Sciatic nerve (tissue), 2 donors: ENCODE data around the gene OSBPL9. TPM values are rescaled to one million over a fixed set of nuclear protein-coding genes. Genes with fewer than 3 reads are reported as not detected.
"Not testable (repeated sequence)": the region's sequence is repeated elsewhere in the genome, so short reads cannot be mapped to it uniquely, and the experiment has no call there.

Experiments used
- ATAC-seq: fragments of 200-7000 bp; cut with Tn5 transposase; one replicate; pipeline ENCODE4 v1.9.1; 2020; ENCODE audit warnings: mild to moderate bottlenecking, moderate library complexity
- DNase-seq: peaks from one replicate; pipeline ENCODE4 v3.0.0-alpha.2; 2020; ENCODE audit warnings: low spot score
- intact Hi-C: fragments of 100-400 bp; cut with DNase I; formaldehyde crosslinking; loops from one replicate; pipeline ENCODE4 v1.14.2; 2022
- total RNA-seq: library from RNA; stranded (reverse); fragmentation: NEBNext Ultra II Directional; extraction: Animal tissue kit (Norgen Biotek cat#: 25700); gene quantifications from one replicate; pipeline ENCODE4 v1.2.1, GENCODE V29; 2021
- donor health status: DM: no; HTN: no; CAD: no.
- donor health status: DM: no; HTN: no; CAD: no.

The OSBPL9 gene
- total RNA-seq, 1 donor from 2014 or later = 105 TPM

DNA sequence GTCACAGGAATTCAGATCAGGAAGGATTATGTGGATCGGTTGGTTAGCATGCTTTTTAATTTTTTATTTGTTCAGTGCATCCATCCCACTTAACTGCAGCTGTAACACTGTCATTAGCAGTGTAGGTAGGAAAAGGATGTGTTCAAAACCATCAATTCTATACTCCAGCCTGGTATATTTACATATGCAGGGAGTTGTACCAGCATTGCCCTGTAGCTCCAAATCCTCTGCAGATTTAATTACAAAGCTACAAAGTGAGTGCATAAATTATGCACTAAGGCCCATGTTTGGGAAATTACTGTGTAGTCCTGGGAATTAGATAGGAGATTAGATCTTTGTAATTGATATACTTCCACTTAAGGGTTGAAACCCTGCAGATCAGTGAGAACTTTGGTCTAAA lies 15.9 kb upstream of the OSBPL9 start:
- intact Hi-C loops = no loop called here
- ATAC-seq = no peak
- no peak for DNase-seq

DNA sequence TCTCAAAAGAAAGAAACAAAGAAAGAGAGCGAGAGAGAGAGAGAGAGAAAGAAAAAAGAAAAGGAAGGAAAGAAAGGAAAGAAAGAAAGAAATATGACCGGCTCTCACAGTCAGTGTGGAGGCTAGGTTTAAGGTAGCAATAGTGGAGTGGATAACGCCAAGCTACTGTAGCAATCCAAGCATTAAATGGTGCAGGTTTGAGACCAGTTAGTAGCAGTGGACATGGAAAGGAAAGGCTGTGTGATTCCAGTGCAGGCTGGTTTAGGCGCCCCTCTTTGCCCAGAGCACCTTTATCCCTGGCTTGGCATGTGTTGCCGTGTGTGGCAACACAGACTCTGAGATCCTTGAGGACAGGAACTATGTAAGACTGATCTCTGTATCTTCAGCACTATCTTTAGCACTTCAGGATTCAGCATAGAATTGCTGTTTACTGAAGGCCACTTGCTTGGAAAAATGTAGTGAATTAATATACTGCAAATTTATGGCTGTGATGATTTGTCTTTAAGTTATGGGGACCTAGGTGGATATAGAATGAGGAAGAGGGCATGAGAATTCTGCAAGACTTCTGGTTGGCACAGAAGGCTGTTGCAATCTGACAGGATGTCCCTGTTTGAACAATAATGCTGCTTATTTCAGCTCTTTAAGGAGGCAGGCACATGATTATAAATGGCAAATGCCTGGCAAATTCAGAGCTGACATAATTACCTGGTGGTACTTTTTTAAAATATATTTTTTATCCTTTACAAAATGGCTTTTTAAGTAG lies 10.8 kb upstream of the OSBPL9 start:
- DNase-seq = no peak
- intact Hi-C loops = no loop called here
- ATAC-seq = no peak

DNA sequence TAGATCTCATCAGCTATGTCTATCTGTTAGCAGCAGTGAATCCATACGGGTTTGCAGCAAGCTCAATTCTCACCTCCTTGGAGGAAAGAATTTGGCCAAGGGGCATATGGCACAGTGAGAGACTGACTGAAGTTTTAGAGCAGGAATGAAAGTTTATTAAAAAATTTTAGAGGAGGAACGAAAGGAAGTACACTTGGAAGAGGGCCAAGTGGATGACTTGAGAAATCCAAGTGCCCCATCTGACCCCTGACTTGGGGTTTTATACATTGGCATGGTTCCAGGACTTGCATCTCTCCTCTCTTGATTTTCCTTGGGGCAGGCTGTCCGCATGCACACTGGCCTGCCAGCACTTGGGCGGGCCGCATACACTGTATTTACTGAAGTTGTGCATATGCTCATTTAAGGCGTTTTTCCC lies 9.2 kb upstream of the OSBPL9 start:
- DNase-seq (no peak), ATAC-seq (no peak)
- intact Hi-C loops = no loop called here

DNA sequence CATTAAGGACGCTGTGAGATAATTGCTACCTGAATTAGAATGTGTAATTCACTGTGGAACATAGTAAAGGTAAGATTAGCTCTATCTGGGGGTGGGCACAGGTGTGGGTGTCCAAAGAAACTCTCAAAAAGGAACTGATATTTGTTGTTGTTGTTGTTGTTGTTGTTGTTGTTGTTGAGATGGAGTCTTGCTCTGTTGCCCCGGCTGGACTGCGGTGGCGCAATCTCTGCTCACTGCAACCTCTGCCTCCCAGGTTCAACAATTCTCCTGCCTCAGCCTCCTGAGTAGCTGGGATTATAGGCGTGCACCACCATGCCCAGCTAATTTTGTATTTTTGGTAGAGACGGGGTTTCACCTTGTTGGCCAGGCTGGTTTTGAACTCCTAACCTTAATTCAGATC lies 6.8 kb upstream of the OSBPL9 start:
- DNase-seq, ATAC-seq, intact Hi-C loops: not testable (repeated sequence)

DNA sequence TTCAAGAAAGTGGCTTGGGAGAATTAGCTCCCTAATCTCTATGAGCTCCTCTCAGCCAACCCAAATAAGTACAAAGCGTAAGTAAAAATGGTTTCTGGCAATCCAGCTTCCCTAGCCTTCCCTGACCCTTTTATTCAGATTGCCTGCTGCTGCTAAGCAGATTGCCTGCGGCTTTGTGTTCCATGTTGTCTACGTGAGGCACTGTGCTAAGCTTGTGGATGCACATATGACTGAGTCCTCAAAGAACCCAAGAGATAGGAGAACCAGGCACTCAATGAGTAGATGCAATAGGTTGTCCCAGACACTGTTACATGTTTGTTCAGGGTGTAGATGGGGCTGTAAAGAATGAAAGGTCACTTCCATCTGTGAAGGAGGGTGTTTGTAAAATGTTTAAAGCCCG lies 6.3 kb upstream of the OSBPL9 start:
- no peak for DNase-seq
- ATAC-seq = peak; percentile 31
- intact Hi-C loops = no loop called here

DNA sequence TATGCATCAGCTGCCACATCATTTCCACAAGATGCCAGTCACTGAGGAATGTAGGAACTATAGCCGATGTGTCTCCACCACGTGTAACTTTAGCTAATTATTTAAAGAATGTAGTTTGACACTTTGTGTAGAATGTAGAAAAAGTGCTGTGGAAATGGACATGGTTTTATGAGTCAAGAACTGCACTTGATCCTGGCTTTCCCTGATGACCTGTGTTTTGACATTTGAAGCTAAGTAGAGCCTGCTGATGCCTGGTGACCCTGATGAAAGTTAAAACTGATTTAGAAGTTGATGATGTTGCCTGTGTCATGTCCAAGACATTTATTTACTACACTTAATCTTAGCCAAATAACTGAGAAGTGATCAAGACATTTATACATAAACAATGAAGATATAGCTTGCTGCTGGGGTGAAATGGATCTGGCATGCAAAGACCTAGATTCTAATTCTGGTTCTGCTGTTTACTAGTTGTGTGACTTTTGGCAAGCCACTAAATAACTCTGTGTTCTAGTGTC lies 4.4 kb upstream of the OSBPL9 start:
- DNase-seq (no peak), ATAC-seq (no peak)
- intact Hi-C loops = no loop called here

DNA sequence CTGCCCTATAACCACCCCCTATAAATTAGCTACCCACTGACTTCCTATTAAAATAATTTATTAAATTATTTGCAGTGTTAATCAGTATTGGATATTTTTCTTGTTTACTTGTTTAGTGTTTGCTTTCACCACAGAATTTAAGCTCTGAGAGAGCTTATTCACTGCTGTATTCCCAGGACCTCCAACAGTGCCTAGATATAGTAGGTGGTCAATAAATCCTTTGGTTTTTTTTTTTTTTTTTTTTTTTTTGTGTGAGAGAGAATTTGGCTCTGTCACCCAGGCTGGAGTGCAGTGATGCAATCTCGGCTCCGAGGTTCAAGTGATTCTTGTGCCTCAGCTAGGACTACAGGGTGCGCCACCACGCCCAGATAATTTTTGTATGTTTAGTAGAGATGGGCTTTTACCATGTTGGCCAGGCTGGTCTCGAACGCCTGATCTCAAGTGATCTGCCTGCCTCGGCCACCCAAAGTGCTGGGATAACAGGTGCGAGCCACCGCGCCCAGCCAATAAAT lies 1.1 kb upstream of the OSBPL9 start:
- DNase-seq = no peak
- no peak for ATAC-seq
- intact Hi-C loops = no loop called here

DNA sequence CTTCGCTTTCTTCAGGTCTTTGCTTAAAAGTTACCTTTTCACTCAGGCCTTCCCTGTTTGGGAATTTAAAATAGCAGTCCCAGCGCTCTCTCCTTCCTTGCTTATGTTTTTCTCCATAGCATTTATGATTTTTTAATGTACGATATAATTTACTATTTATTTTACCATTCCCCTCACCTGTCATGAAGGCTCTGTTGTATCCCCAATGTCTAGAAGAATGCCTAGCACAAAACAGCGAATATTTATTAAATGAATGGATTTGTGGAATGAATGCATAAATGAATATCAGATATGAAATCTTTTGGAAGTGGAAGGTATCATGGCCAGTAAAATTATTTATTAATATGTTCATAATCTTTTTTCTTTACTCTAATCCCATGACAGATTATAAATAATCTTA lies 402 bp upstream of the OSBPL9 start:
- intact Hi-C loops = no loop called here
- no peak for DNase-seq
- ATAC-seq = no peak

DNA sequence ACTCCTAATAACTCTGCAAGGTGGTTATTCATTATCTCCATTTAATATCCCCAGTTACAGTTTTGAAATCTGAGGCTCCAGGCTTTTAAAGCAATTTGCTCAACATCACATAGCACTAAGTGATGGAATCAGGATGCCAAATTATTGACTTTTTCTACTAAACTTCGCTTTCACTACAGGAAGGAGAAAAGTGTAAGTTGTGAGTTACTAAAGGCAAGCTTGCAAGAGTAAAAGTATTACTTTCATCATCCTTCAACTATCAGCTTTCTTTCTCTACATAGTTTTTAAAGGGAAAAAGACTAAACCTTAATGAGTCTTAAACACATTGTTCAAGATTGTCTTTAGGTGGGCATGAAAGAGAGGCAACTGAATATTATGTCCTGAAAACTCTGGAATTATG lies 1.8 kb downstream of the OSBPL9 start:
- no peak for ATAC-seq
- DNase-seq = no peak
- intact Hi-C loops = no loop called here

DNA sequence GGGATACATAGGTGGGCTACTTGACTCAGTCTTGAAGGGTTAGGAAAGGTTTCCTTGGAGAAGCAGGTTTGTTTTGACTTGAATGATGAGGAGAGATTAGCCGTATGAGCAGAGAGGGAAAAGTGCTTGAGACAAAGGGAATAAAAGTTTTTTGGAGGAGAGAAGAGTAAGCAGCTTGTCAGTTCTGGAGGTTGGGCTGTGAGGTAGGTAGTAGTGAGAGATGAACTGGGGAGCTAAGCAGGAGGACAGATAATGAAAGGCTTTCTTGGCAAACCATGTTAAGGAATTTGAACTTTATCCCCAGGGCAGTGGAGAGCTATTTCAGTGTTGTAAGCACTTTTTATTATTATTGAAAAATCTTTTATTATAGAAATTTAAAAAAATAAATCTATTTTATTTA lies 3.6 kb downstream of the OSBPL9 start:
- intact Hi-C loops = no loop called here
- DNase-seq (no peak), ATAC-seq (no peak)

DNA sequence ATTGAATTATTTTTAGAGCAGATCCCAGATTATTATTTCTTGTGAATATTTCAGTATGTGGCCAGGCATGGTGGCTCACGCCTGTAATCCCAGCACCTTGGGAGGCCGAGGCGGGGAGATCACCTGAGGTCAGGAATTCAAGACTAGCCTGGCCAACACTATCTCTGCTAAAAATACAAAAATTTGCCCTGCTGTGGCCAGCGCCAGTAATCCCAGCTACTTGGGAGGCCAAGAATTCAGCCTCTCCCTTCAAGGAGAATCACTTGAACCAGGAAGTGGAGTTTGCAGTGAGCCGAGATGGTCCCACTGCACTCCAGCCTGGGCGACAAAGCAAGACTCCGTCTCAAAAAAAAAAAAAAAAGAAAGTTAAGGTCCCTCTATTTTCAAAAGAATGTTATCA lies 4.3 kb downstream of the OSBPL9 start:
- ATAC-seq (no peak), DNase-seq (no peak)
- intact Hi-C loops = no loop called here

DNA sequence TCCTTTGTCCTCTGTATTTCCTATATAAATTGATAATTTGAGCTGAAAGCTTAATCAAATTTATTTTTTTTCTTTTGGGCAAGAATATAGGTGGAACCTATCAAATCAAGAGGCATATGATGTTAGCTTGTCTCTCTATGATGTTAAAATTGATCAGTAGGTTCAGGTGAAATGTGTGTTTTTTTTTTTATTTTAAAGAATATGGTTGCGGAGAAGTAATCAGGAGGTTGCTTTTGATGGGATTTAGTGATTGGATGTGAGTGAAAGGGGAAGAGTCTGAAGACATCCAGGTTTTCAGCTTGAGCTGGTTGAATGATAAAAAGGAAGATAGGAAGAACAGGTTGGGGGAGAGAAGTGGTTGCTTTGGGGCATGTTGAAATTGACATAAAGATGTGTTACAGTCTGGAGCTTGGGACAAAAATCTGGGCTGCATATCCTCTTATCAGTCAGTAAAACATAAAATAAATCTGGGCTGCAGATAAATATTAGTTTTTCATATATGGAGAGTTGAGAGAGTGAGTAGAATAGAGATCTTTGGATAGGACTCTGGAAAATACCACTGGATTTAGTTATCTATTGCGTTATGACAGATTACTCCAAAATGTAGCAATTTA lies 5.1 kb downstream of the OSBPL9 start:
- intact Hi-C loops = no loop called here
- DNase-seq (no peak), ATAC-seq (no peak)

DNA sequence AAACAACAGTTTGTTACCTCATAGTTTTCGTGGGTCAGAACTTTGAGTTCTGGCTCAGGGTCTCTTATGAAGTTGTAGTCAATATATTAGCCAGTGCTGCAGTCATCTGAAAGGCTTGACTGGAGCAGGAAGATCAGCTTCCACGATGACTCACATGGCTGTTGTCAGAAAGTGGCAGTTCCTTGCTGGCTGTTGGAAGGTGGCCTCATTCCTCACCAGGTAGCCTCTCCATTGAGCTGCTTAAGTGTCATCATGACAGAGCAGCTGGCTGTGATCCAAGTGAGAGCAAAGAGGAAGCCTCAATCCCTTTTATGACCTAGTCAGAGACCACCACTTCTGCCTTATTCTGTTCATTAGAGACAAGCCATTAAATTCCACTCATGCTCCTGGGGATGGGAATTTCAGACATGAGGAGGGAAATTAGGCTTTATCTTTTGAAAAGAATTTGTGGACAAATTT lies 5.6 kb downstream of the OSBPL9 start:
- DNase-seq (no peak), ATAC-seq (peak; percentile 58)
- intact Hi-C loops = no loop called here

DNA sequence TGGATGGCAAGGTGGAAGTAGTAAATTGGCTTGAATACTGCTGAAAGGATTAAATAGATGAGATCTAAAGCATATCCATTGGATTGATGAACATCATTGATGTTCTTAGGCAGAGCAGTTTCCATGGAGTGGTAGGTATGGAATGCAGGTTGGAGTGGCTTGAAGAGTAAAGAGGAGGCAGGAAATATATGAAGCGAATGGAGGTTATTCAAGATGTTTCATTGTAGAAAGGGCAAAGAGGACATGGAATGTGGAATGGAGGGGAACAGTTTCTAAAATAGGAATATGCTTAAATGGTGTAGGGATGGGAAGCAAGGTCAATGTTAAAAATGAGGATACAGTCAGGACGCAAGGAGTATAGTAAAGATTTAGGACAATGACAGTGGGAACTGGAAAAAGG lies 6.1 kb downstream of the OSBPL9 start:
- intact Hi-C loops = no loop called here
- DNase-seq (no peak), ATAC-seq (no peak)

DNA sequence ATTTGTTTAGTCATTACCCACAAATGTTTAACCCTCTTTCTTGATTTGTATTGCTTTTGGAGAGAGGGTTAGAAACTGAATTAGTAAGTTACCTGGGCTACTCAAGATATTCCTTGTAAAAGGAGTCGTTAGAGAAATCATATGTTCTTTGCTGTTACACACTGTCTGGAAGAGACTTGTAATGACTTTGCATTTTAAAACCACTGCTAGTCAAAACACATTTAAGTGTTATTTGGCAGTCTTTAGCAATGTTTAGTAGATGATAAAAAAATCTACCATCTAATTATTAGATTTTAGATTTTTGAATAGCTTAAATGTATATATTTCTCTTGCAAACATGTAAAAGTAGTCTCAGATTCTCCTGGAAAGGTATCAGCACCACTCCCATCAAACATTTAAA lies 6.6 kb downstream of the OSBPL9 start:
- DNase-seq = no peak
- no peak for ATAC-seq
- intact Hi-C loops = no loop called here

DNA sequence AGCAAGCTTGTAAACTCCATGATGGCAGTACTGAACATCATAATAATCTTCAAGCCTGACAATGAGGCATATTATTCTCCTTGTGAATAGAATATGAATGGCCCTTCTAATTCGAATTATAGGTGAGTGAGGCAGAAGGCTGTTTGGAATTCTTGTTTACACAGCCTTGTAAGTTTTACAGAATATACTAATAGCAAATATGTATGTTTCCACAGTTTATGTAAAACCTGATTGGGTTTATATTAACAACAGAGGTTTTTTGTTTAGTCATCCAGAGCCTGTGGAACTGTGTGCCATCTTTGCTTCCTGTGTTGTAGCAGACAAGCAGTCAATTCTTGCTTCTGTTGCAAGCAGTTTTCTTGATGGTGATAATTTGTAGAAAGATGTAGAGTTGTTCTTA lies 8.0 kb downstream of the OSBPL9 start:
- DNase-seq (no peak), ATAC-seq (no peak)
- intact Hi-C loops = no loop called here

DNA sequence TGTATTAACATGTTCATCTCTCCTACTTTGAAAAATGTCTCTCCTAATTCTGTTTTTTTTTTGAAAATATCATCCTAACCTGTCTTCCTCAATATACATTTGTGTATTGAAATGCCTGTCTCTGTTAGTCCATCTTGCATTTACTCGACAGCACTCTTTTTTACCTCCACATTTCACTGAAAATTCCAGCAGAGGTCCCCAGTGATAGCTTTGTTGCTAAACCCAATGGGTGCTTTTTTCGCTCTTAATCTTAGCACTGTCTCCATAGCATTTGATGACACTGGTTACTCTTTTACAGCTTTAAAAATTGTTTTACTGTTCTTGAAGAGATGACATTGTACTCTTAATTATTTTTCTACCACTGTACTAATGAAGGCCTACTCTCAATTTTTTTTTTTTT lies 10.8 kb downstream of the OSBPL9 start:
- DNase-seq (no peak), ATAC-seq (peak; percentile 56)
- intact Hi-C loops = no loop called here

DNA sequence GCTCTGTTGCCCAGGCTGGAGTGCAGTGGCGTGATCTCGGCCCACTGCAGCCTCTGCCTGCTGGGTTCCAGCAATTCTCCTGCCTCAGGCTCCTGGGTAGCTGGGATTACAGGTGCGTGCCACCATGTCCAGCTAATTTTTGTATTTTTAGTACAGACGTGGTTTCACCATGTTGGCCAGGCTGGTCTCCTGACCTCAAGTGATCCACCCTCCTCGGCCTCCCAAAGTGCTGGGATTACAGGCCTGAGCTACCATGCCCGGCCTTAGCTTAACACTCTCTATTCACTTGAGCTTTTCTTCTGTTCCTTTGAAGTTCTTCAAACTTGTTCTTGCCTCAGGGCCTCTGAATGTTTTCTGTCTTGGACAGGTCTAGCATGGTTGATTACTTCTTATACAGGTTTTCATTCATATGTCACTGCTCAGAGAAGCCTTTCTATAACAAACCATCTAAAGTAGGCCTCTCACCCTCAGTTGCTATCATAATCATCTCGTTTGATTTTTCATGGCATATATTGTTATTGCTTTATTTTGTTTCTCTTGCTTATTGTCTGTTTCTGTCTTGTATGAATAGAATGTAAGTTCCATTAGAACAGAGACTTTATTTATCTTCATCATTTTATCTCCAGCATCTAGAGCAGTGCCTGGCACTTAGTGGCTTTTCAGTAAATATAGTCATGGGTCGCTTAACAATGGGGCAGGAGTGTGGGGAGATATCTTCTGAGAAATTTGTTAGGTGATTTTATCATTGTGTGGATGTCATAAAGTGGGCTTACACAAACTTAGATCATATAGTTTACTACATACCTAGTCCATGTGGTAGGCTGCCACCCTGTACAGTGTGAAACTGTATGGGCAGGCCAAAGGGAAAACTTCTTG lies 12.1 kb downstream of the OSBPL9 start:
- no peak for ATAC-seq
- intact Hi-C loops = no loop called here

DNA sequence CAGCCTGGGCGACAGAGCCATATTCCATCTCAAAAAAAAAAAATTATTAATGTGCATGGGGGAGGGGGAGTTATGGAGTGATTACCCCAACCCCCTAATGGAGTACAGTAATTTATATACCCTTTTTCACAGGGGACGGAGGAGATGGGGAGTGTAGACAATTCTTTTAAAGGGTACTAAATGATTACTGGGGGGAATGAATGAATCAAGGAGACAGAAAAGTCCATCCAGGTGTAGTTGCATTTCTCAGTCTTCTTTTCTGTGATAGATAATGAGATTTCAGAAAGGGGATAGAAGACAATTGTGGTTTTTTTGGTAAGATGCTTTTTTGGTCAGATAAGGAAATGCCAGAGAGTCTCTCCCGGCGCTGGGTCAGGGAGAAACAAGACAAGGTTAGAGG lies 13.0 kb downstream of the OSBPL9 start:
- DNase-seq (no peak), ATAC-seq (no peak)
- intact Hi-C loops = no loop called here

More for the DNA sequence above, 12.1 kb downstream of the OSBPL9 start:
- DNase-seq = no peak

DNA sequence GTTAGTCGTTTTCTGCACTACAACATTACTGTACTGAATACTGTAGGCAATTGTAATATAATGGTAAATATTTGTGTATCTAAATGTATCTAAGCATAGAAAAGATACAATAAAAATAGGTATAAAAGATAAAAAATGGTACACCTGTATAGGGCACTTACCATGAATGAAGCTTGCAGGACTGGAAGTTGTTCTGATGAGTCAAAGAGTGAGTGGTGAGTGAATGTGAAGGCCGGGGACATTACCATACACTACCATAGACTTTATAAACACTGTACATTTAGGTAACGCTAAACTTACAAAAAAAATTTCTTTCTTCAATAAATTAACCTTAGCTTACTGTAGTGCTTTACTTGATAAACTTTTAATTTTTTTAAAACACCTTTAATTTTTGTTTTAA lies 13.5 kb downstream of the OSBPL9 start:
- no peak for DNase-seq

More for the DNA sequence above, 13.5 kb downstream of the OSBPL9 start:
- no peak for ATAC-seq
- intact Hi-C loops = no loop called here
